Limb (tissue), 2 donors: ENCODE data around the gene SPTLC1.
"Not testable (repeated sequence)": the region's sequence is repeated elsewhere in the genome, so short reads cannot be mapped to it uniquely, and the experiment has no call there.

Experiments used
- DNase-seq, 2 donors: peaks; one replicate each; pipeline ENCODE4 v3.0.0-alpha.2; 2016; ENCODE audit errors: extremely low spot score in 2 of 2

The SPTLC1 gene

DNA sequence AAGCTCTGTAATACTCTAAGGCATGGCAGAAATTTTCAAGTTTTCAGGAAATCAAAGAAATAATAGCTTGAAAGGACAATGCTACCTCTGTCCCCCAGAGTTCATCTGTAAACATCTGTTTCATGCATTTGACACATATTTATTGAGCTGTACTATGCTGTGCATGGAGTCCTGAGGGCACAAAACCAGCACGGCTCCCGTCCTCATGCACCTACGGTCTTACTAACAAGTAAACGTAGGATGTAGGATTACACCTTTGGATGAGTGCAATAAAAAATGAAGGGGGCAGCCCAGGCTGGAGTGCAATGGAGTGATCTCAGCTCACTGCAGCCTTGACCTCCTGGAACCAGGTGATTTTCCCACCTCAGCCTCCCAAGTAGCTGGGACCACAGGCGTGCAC lies 81.9 kb downstream of the SPTLC1 start:
- DNase-seq, result no peak

DNA sequence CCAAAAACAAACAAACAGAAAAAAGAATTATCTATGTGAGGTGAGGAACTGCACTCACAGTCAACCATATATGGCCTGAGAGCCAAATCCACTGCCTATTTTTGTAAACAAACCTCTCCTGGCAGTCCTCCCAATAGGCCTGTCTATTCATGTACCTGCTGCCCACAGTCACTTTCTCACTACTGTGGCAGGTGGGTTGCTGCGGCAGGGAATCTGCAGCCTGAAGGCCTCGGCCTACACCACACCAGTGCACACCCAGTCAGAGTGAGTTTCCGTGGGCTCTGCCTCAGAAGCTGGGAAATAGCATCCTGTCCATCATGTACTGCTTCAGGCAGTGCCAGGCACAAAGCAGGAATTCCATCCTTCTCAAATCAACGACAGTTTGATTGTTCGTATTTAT lies 82.3 kb downstream of the SPTLC1 start:
- no peak for DNase-seq

DNA sequence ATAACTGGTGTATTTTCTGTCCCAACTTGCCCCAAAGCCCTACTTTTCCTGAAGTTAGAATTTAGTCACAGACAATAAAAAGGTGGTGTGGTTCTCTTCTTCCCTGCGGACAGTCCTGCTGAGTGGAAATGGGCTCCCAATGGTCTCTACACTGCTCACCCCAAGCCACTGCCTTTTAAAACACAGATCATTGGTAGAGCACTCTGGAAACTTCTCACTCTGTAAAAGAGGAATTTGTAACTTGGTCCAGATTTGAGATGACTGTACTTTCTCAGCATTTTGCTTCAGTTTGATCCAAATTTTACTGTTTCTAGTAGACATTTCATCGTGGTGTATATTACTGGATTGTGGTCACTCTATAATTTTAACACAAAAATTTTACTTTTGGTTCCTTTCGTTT lies 84.8 kb downstream of the SPTLC1 start:
- DNase-seq, result no peak

DNA sequence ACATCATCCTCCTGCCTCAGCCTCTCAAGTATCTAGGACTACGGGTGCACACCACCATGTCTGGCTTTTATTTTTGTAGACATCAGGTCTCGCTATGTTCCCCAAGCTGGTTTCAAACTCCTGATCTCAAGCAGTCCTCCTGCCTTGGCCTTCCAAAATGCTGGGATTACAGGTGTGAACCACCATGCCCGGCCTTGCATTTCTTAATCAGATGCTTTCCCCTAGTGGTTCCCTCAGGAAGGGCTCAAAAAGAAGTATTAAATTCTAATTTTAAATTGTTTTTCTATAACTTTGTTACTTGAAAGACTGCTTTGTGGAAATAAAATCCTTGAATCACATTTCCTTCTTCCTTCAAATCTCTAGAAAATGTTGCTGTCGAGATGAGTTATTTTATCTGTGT lies 85.7 kb downstream of the SPTLC1 start:
- DNase-seq, result no peak

DNA sequence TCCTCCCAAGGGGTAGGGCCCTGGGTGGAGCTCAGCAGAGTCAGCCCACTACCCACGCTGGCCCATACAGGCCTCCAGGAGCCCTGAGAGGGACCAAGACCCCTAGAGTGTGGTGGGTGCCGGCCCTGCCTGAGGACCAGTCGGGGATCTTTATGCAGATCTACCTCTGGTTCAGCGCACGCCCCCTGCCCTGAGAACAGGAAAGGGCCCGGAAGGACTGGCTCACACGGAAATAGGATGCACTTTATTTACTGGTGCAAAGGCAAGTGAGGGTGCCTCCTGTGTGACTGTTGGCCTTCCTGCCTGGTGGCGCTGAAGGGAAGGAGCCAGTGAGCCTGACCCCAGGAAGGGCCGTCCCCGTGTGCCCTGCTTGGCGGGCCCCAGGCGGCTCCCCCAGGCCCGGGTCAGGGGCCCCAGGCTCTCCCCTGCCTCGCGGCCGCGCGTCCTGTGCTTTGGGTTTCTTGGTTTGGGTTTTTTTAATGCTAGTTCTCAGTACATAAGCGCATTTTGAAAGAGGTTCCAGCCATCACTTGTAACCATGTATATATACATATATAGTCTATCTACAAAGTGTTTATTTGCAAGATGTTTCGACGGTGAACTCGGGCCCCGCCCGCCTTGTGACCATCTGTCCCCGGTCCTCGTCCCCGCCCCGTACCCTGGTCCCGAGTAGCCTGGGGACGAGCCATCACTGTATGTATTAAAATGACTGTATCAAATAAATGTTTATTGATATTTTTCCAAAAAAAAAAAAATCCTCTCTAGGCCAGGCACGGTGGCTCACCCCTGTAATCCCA lies 88.8 kb downstream of the SPTLC1 start:
- DNase-seq, result no peak

DNA sequence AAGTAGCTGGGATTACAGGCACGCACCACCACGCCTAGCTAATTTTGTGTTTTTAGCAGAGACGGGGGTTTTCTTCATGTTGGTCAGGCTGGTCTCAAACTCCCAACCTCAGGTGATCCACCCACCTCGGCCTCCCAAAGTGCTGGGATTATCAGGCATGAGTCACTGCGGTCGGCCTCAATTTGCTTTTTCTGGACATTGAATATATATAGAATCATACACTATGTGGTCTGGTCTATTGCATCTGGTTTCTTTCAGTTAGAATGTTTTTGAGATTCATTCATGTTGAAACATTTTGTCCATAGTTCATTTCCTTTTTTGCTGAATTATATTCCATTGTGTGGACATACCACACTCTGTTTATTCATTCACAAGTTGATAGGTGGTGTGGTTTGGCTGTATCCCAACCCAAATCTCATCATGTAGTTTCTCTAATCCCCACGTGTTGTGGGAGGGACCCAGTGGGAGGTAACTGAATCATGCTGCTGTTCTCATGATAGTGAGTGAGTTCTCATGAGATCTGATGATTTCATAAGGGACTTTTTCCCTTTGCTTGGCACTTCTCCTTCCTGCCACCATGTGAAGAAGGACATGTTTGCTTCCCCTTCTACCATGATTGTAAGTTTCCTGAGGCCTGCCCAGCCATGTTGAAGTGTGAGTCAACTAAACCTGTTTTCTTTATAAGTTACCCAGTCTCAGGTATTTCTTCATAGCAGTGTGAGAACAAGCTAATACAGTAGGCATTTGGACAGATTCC lies 93.2 kb downstream of the SPTLC1 start:
- DNase-seq, result not testable (repeated sequence)

DNA sequence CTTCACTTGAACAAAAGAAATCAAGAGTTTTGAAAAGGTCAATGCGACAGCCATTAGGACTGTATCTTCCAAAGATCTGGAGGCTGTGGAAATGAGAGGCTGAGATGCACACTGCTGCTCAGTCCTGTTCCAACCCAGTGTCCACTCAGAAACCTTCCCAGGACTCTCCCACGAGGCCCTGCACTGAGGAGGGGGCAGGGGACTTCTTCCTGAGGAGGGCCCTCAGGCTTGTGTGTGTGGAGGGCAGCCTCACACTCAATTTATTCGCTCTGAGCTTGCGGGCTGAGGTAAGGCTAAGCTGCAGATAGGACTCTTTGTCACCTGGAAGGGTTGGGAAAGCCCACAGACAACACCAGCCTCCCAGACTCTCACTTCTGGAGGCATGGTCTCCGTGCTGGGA lies 95.6 kb downstream of the SPTLC1 start:
- DNase-seq, result no peak

DNA sequence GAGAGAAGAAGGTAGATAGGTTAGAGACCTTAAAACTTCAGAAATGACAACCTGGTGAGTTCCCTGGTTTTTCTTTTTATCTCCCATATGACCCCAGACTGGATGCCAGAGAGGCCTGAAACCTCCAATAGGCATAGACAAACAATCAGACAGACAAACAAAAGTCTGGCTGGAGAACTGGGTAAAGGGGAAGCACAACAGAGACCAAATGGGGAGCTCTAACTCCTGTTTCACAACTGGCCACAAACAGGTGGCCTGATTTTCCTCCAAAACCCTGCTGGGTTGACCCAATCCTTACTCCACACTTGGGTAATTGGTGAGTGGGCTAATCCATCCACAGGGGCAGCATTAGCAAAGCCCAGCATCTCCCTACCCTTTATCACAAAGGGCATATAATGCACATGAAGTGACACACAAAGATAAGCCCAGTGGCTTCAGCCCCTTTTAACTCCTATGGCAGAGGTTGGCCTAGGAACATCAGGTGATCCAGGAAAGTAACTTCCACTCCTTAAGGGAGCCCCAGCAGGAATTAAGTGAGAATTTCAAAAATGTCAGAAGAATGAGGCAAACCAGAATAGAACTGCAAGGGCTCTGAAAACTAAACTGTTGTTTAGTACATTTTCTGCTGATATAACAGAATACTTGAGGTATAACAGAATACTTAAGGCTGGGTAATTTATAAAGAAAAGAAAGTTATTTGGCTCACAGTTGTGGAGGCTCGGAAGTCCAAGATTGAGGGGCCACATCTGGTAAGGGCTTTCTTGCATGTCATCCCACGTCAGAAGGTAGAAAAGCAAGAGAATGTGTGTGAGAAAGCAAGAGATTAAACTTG lies 104.3 kb downstream of the SPTLC1 start:
- no peak for DNase-seq

DNA sequence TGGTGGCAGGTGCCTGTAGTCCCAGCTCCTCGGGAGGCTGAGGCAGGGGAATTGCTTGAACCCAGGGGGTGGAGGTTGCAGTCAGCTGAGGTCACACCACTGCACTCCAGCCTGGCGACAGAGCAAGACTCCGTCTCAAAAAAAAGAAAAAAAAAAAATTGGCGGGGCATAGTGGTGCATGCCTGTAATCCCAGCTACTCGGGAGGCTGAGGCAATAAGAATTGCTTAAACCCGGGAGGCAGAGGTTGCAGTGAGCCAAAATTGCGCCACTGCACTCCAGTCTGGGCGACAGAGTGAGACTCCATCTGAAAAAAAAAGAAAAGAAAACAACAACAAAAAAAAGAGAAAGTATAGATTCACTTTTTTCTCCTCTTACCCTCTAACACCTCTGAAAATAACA lies 105.0 kb downstream of the SPTLC1 start:
- DNase-seq, result not testable (repeated sequence)

DNA sequence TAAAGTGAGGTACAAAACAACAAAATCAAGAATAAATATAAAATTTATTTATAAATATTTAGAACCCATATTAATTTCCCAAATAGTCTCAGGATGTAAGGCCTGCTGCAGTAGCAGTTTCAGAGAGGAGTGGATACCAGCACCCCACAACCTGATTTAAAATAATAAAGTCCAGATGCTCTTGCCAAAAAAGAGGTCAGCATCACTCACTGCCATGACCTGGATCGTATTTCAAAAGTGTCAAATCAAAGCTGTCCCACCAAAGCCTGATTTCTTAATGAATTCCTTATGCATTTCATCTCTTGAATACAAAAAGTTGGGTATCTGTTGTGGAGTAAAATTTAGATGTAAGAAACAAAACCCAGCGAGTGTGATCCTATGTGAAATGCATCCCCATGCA lies 107.2 kb downstream of the SPTLC1 start:
- DNase-seq, result no peak

DNA sequence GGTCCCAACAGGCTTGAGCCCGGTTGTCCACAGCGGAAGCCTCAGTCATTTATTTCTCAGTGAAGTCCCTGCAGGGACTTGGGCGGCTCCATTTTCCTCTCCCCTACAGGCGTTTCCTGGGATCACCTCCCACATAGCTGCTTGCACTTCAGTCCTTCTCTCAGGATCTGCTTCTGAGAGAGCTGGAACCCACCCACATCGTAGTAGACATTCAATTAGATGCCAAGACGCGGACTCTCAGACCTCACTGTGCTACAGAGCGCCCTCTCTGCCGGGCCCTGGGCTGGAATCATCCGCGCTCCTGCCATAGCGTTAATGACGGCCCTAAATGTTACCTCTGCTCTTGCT lies 111.2 kb downstream of the SPTLC1 start:
- DNase-seq, result no peak

DNA sequence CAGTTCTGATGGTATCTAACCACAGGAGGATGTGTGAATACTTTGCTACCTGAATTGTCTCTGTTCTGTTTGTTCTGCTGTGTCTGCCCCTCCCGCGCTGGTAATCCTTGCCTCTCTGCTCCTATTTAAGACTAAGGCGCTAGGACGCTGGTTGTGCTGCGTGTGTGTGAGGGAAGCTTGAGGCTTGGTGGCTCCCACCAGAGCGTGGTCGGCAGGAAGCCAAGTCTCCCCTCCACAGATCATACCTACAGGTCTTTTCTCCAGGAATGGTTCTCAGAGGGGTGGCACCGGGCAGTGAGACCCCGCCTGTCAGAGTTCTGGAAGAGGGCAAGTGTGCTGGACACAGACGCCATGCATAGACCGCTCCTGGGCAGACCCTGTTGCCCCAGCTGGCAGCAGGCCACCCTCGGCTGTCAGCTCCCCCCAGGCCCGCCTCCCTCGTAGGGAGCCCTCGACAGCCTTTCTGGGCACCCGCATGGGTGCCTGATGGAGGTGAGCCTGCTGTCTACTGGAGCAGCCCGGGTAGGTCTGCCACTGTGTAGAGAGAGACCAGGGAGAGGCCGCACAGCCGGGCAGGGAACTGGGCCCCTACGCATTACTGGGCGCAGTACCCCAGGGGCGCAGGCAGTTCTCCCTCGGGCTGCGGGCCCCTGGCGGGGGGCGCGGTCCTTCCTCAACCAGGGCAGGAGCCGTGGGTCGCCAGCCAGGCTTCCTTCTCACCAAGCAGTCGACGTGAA lies 111.7 kb downstream of the SPTLC1 start:
- no peak for DNase-seq

DNA sequence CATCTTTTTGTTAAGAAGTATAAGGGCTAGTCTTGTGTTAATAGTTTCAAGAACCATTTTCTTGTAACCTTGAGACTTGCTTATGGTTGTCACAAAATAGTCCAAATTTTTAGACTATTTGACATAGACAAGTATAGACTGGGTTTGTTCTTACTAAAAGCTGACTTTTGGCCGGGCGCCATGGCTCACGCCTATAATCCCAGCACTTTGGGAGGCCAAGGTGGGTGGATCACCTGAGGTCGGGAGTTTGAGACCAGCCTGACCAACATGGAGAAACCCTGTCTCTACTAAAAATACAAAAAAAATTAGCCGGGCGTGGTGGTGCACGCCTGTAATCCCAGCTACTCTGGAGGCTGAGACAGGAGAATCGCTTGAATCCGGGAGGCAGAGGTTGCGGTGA lies 113.3 kb downstream of the SPTLC1 start:
- DNase-seq, result not testable (repeated sequence)

DNA sequence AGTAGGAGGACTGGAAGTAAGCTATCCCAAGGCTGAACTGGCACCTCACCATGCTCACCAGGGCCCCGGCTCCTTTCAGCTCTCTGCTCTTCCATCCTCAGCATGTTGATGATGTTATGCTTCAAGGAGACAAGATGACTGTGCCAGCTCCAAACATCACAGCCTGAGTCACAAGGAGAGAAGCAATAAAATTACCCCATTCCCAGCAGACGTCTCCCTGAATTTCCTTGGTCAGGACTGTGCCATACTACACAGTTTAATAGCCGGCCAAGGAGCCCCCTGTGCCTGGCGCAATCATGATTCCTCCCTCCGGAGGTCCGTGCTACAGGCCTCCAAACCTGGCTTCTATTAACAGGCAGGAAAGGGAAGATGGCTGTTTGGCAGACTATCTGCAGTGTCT lies 114.0 kb downstream of the SPTLC1 start:
- DNase-seq, result no peak

DNA sequence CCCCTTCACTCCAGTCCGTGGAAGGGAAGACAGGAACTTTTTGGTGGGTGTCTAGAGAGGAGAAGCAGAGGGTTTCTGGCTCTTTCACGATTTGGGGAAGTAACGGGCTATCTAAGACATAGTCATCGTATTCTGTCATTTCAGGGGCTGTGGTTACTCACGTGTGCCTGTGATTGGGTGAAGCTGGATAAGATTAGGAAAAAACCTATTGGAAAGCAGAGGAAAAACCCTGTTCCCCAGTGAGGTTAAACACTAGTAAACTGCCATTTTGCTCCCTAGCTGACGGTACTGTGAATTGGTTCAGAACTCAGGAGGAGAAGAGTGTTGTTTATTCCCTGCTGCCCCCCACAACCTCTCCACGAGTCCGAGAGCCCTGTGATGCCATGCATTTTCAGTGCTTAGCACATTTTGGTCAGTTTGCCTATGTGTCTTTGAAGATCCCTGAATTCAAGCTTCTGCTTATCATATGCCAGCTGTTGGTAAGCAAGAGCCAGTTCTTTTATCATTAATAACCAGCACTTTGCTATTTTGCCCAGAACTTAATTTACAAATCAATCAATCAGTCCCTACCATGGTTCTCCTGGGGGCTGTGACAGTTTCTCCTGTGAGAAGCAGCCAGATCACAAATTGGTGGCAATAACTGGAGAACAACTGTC lies 120.1 kb downstream of the SPTLC1 start:
- DNase-seq, result no peak

DNA sequence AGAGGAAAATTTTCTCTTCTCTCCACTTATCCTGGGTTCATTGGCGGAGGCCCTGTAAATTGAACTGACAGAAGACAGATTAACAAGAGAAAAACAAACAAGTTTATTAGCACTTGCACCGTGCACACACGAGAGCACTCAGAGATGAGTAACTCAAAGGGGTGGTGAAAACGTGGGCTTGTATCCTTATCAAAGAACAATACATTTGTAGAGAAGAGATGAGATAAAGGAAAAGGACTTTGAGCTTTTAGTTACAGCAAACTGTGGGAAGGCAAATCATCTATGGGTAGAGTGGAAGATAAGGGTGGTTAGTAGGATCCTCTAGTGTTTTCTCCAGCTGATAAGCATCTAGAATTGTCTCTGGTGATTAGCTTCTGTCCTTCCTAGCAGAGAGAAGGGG lies 120.8 kb downstream of the SPTLC1 start:
- no peak for DNase-seq

DNA sequence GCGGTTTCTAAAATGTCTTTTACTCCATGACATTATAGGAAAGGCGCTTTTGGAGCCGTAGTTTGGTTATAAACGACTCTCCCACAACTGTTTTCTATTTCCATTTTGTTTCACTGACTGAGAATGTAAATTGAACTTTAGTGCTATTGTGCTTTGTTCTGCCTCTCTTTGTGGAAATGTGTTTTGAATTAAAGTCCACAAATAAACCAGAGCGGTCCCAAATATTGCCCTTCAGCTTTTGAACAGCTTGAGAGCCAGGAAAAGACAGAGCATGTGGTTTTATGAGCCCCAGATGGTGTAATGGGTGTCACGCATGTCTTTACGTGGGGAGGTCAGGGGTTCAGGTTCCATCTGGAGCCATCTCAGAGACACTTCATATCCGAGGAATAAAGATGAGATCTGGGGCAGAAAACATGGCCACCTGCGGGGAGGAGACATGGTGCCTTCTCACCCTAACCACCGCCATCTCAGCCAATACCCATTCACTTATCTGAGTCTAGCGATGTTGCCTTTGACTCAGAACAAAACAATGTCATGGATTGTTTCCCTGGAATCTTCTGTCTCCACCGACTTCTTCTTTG lies 122.7 kb downstream of the SPTLC1 start:
- DNase-seq, result peak; percentile 41 to 67

DNA sequence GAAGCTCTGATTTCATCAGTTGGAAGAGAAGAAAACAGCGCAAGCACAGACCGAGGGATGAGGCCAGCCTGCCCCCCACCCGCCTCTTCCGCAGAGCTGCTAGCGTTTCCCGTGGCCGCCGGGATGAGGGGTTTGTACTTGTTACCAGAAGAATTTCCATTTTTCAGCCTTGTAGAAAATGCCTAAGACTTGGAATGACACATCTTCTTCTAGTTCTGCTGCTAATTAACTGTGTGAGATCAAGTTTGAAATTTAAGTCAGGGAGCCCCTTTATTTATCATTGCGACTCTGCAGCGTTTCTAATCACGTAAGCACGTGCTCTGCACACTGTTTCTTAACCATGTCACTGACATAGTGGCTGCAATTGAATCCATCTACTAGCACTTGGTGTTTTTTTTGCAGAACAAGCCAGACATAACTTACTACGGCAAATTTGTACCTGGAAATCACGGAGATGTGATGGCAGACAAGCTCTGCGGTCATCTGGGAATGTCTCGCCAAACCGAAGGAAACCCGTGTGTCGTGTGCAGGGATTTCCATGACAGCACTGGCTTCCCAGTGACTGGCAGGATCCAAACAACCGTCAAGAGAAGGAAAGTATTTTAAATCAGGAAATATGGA lies 123.4 kb downstream of the SPTLC1 start:
- DNase-seq, result peak; percentile 41 to 43

DNA sequence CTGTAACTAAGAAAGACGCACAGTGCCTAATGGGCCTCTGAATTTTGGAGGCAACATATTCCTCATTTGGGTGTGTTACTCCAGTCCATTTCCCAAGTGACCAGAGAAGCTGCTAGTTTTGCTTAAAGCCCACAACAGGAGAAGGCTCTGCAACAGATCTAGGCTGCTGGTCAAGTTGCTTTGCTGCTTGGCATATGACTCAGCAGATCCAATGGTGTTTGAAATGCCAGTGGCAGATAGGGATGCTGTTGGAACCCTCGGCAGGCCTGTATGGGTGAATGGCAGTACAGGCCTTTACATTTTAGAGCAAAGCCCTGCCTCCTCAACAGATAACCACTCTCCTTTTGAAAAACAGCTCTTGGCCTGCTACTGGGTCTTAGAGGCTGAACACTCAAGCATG lies 129.0 kb downstream of the SPTLC1 start:
- DNase-seq, result no peak

DNA sequence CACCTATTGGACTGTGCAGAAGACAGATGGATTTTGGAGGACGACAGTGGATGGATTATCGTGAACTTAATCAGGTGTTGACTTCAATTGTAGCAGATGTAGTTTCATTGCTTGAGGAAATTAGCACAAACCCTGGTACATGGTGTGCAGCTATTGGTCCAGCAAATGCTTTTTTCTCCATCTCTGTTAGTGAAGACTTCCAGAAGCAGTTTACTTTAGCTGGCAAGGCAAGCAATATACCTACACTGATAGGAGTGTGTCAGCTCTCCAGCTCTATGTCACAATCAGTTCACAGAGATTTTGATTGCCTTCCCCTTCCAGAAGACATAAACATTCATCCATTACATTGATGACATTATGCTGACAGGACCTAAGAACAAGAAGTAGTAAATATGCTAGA lies 129.5 kb downstream of the SPTLC1 start:
- DNase-seq, result no peak
